H9 (cell line): Measurements from ENCODE around the gene MGST1. TPM values are rescaled to one million over a fixed set of nuclear protein-coding genes. Genes with fewer than 3 reads are reported as not detected.

Source experiments
- DNase-seq: peaks from one replicate; pipeline ENCODE4 v3.0.0-alpha.2; 2017
- H2AFZ ChIP-seq: one replicate; pipeline ENCODE4 v1.6.1; 2013; ENCODE audit warnings: mild to moderate bottlenecking, low read length, control low read depth, moderate library complexity
- H2AK5ac ChIP-seq: 2 replicates; pipeline ENCODE4 v1.6.1; 2013; ENCODE audit warnings: low read length, control low read depth, mixed read lengths; ENCODE audit not compliant: insufficient read length
- H2BK120ac ChIP-seq: one replicate; pipeline ENCODE4 v1.6.1; 2013; ENCODE audit warnings: low read depth, mild to moderate bottlenecking, low read length, control low read depth, inconsistent platforms; ENCODE audit not compliant: poor library complexity, severe bottlenecking
- H2BK12ac ChIP-seq: 2 replicates; pipeline ENCODE4 v1.6.1; 2013; ENCODE audit warnings: low read length, control low read depth, mixed read lengths, low read depth; ENCODE audit not compliant: insufficient read length
- H2BK15ac ChIP-seq: 2 replicates; pipeline ENCODE4 v1.6.1; 2013; ENCODE audit warnings: low read depth, low read length, control low read depth
- H2BK20ac ChIP-seq: one replicate; pipeline ENCODE4 v1.6.1; 2013; ENCODE audit warnings: low read depth, mild to moderate bottlenecking, low read length, control low read depth, inconsistent platforms; ENCODE audit not compliant: poor library complexity, severe bottlenecking
- H2BK5ac ChIP-seq: 2 replicates; pipeline ENCODE4 v1.6.1; 2013; ENCODE audit warnings: low read length, control low read depth, mixed read lengths; ENCODE audit not compliant: insufficient read length
- H3K14ac ChIP-seq: 2 replicates; pipeline ENCODE4 v1.6.1; 2013; ENCODE audit warnings: low read length, control low read depth; ENCODE audit not compliant: insufficient read depth
- H3K18ac ChIP-seq: 2 replicates; pipeline ENCODE4 v1.6.1; 2013; ENCODE audit warnings: low read depth, mild to moderate bottlenecking, mixed read lengths, low read length, control low read depth; ENCODE audit not compliant: insufficient read length
- H3K23ac ChIP-seq: 2 replicates; pipeline ENCODE4 v1.6.1; 2013; ENCODE audit warnings: low read length, control low read depth, mixed read lengths, low read depth; ENCODE audit not compliant: insufficient read length
- H3K23me2 ChIP-seq: 2 replicates; pipeline ENCODE4 v1.6.1; 2013; ENCODE audit warnings: low read depth, mild to moderate bottlenecking, mixed read lengths, low read length, control low read depth; ENCODE audit not compliant: insufficient read length, poor library complexity, severe bottlenecking
- H3K27ac ChIP-seq: 2 replicates; pipeline ENCODE4 v1.5.1; 2013; ENCODE audit warnings: low read length, control low read depth, mixed read lengths, low read depth; ENCODE audit not compliant: insufficient read length
- H3K27me3 ChIP-seq: 2 replicates; pipeline ENCODE4 v1.6.1; 2013; ENCODE audit warnings: low read length, control low read depth, inconsistent platforms; ENCODE audit not compliant: insufficient read depth
- H3K4ac ChIP-seq: 2 replicates; pipeline ENCODE4 v1.6.1; 2013; ENCODE audit warnings: low read depth, mild to moderate bottlenecking, control low read depth, inconsistent platforms, low read length, moderate library complexity
- H3K4me1 ChIP-seq: 2 replicates; pipeline ENCODE4 v1.6.1; 2013; ENCODE audit warnings: low read length, control low read depth, inconsistent platforms; ENCODE audit not compliant: insufficient read depth
- H3K4me2 ChIP-seq: 2 replicates; pipeline ENCODE4 v1.6.1; 2013; ENCODE audit warnings: low read length, control low read depth, mixed read lengths; ENCODE audit not compliant: insufficient read length, insufficient read depth
- H3K56ac ChIP-seq: 2 replicates; pipeline ENCODE4 v1.6.1; 2013; ENCODE audit warnings: low read depth, mild to moderate bottlenecking, mixed read lengths, low read length, control low read depth; ENCODE audit not compliant: insufficient read length
- H3K79me1 ChIP-seq: 2 replicates; pipeline ENCODE4 v1.6.1; 2013; ENCODE audit warnings: low read depth, mild to moderate bottlenecking, moderate library complexity, low read length, control low read depth, inconsistent platforms; ENCODE audit not compliant: insufficient read depth, poor library complexity, severe bottlenecking
- H3K79me2 ChIP-seq: 2 replicates; pipeline ENCODE4 v1.6.1; 2013; ENCODE audit warnings: low read length, control low read depth, inconsistent platforms; ENCODE audit not compliant: insufficient read depth
- H3K9ac ChIP-seq: 2 replicates; pipeline ENCODE4 v1.6.1; 2013; ENCODE audit warnings: low read length, control low read depth, mixed read lengths; ENCODE audit not compliant: insufficient read length; ENCODE audit errors: extremely low read depth
- H3K9me3 ChIP-seq: one replicate; pipeline ENCODE4 v1.6.1; 2013; ENCODE audit warnings: low read depth, low read length, inconsistent platforms; ENCODE audit not compliant: control insufficient read depth
- H3T11ph ChIP-seq: one replicate; pipeline ENCODE4 v1.6.1; 2013; ENCODE audit warnings: mild to moderate bottlenecking, low read length, control low read depth, inconsistent platforms
- H4K20me1 ChIP-seq: one replicate; pipeline ENCODE4 v1.6.1; 2013; ENCODE audit not compliant: control insufficient read depth, insufficient read length, insufficient read depth
- H4K5ac ChIP-seq: 2 replicates; pipeline ENCODE4 v1.6.1; 2013; ENCODE audit warnings: low read depth, mild to moderate bottlenecking, mixed read lengths, low read length, control low read depth; ENCODE audit not compliant: insufficient read length
- H4K8ac ChIP-seq: replicated peaks from 2 replicates; pipeline ENCODE4 v1.6.1; 2013; ENCODE audit warnings: low read length, control low read depth, mixed read lengths, low read depth; ENCODE audit not compliant: insufficient read length
- H4K91ac ChIP-seq: 2 replicates; pipeline ENCODE4 v1.6.1; 2013; ENCODE audit warnings: low read depth, mild to moderate bottlenecking, moderate library complexity, mixed read lengths, low read length, control low read depth; ENCODE audit not compliant: insufficient read length
- H3K27ac Mint-ChIP-seq, 3 experiments: 2 replicates in 2 of 3; 3 replicates in 1 of 3; pipeline ENCODE4 v1.8.0; 2020 to 2021; ENCODE audit warnings: mixed read lengths in 3 of 3, mild to moderate bottlenecking in 1 of 3, moderate library complexity in 1 of 3
- H3K27me3 Mint-ChIP-seq: 2 replicates; pipeline ENCODE4 v1.8.0; 2021; ENCODE audit warnings: low read depth, mild to moderate bottlenecking, moderate library complexity, mixed read lengths
- H3K36me3 Mint-ChIP-seq, 3 experiments: 2 replicates in 2 of 3; 3 replicates in 1 of 3; pipeline ENCODE4 v1.8.0; 2020 to 2021; ENCODE audit warnings: low read depth in 3 of 3, mixed read lengths in 3 of 3; ENCODE audit not compliant: insufficient read depth in 1 of 3
- H3K4me1 Mint-ChIP-seq, 2 experiments: 2 replicates each; pipeline ENCODE4 v1.8.0; 2020; ENCODE audit warnings: mixed read lengths in 2 of 2
- H3K4me3 Mint-ChIP-seq, 2 experiments: 2 replicates in 1 of 2; 3 replicates in 1 of 2; pipeline ENCODE4 v1.8.0; 2020 to 2021; ENCODE audit warnings: mild to moderate bottlenecking in 2 of 2, mixed read lengths in 2 of 2, moderate library complexity in 1 of 2
- H3K9me3 Mint-ChIP-seq, 2 experiments: 2 replicates in 1 of 2; 3 replicates in 1 of 2; pipeline ENCODE4 v1.8.0; 2020; ENCODE audit warnings: mild to moderate bottlenecking in 2 of 2, mixed read lengths in 2 of 2, moderate library complexity in 1 of 2
- CTCF ChIP-seq: fragments of 200-600 bp; sonication (generic); conservative IDR thresholded peaks from 3 replicates; pipeline ENCODE4 v1.8.0; 2021; ENCODE audit warnings: antibody characterized with exemption, mild to moderate bottlenecking
- WGBS: extraction: QIAGEN DNeasy Blood & Tissue Kit; methylation state at CpG from one replicate; pipeline ENCODE4 v1.1.7; 2013; ENCODE audit warnings: missing lambda C conversion rate, low lambda C conversion rate, mixed read lengths; ENCODE audit not compliant: insufficient read length; ENCODE audit errors: extremely low coverage; 5-methylcytosine and 5-hydroxymethylcytosine counted together
- total RNA-seq: library from RNA; stranded (reverse); gene quantifications from 2 replicates; pipeline ENCODE4 v1.2.1, GENCODE V29; 2021

Gene MGST1
- total RNA-seq, 1 experiment from 2014 or later, result 235 TPM

- H2BK120ac ChIP-seq, result no peak overlapping the region
- DNase-seq, result no peak
- H2AFZ ChIP-seq, result no peak overlapping the region
- no peak overlapping the region for H3K27ac ChIP-seq
- H3K14ac ChIP-seq, result no peak overlapping the region
- no peak overlapping the region for H3K23ac ChIP-seq
- no peaks in the 10 kb centered on the region for H3K4me1 ChIP-seq
- no peak overlapping the region for H2BK15ac ChIP-seq
- H4K20me1 ChIP-seq, result no peaks in the 10 kb centered on the region
- H3K36me3 Mint-ChIP-seq, result peaks cover 0 to 3% (median 0%) of the 10 kb centered on the region in 3 experiments; a peak in 3 of 7 replicates
- H3K4me2 ChIP-seq, result no peak overlapping the region
- H3K79me1 ChIP-seq, result no peaks in the 10 kb centered on the region
- H4K91ac ChIP-seq, result no peak overlapping the region
- WGBS, result no CpG with 5 or more reads among the region's 2 CpGs
- H4K8ac ChIP-seq, result no peak overlapping the region
- no peak overlapping the region for H3K4ac ChIP-seq
- H3K4me1 Mint-ChIP-seq, result no peaks in the 10 kb centered on the region
- H3K27ac Mint-ChIP-seq, result no peak overlapping the region
- no peak overlapping the region for H2BK12ac ChIP-seq
- no peaks in the 10 kb centered on the region for H3K27me3 Mint-ChIP-seq
- H2BK5ac ChIP-seq, result no peak overlapping the region
- H4K5ac ChIP-seq, result no peak overlapping the region
- H3K9ac ChIP-seq, result no peak overlapping the region
- H2BK20ac ChIP-seq, result no peak overlapping the region
- H3T11ph ChIP-seq, result no peak overlapping the region
- H3K4me3 Mint-ChIP-seq, result no peak overlapping the region
- H3K79me2 ChIP-seq, result no peaks in the 10 kb centered on the region
- no peak for TF ChIP-seq CTCF
- no peaks in the 10 kb centered on the region for H3K27me3 ChIP-seq
- H3K18ac ChIP-seq, result no peak overlapping the region
- H3K23me2 ChIP-seq, result no peaks in the 10 kb centered on the region
- H3K56ac ChIP-seq, result no peak overlapping the region
- H3K9me3 ChIP-seq, result no peaks in the 10 kb centered on the region
- H3K9me3 Mint-ChIP-seq, result peaks cover 4 to 8% of the 10 kb centered on the region in 2 experiments; a peak in 4 of 5 replicates
- H2AK5ac ChIP-seq, result no peak overlapping the region
Observed at GRCh38 chr12:16331998-16332397, 15.4 kb upstream of the MGST1 start.
